CD4-positive, alpha-beta T cell treated with Interleukin-12 subunit alpha and Interleukin-12 subunit beta, for 1 hour (primary cell): ENCODE measurements around the gene CD109.
"Not testable (repeated sequence)": the region's sequence is repeated elsewhere in the genome, so short reads cannot be mapped to it uniquely, and the experiment has no call there.

Source experiments
- DNase-seq: peaks from one replicate; pipeline ENCODE4 v3.0.0-alpha.2; 2020

CD109 gene

GRCh38 chr6:73688351-73688750 is 7.7 kb upstream of the CD109 start:
- no peak for DNase-seq

- no peak for DNase-seq
Observed at GRCh38 chr6:73690056-73690455, 5.9 kb upstream of the CD109 start.

- DNase-seq = no peak
Observed at GRCh38 chr6:73691512-73691911, 4.5 kb upstream of the CD109 start.

DNA sequence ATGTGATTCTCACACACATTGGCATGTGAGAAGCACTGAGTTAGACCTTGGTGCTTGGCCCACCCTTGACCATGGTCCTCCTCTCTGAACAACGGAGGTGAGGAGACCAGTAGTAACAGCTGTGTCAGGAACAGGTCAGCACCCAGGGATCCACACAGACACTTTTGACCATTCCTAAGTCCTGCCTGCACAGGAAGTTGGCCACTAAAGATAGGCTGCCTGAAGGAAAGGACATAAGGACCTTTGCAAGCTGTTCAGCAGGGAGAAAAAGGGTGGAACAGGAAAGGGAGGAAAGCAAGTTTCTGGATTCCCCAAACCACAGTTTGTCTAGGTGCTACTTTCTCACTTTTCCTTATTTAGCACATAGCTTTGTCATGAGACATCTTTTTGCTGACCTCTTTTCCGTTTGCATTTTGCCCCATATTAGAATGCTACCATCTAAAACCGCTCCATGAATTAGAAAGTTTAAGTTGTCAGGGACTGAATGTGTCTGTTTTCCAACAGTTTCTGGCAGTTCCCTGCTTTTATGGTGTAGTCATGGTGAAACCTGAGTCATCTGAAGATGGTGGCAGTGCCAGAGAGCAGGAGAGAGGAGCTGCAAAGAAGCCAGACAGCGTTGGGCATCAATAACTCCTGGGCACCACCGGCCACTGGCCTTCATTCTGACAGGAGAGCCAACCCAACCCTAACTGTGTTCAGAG is 1.1 kb upstream of the CD109 start:
- no peak for DNase-seq

GRCh38 chr6:73696966-73697655 is 1.1 kb downstream of the CD109 start:
- no peak for DNase-seq

DNA sequence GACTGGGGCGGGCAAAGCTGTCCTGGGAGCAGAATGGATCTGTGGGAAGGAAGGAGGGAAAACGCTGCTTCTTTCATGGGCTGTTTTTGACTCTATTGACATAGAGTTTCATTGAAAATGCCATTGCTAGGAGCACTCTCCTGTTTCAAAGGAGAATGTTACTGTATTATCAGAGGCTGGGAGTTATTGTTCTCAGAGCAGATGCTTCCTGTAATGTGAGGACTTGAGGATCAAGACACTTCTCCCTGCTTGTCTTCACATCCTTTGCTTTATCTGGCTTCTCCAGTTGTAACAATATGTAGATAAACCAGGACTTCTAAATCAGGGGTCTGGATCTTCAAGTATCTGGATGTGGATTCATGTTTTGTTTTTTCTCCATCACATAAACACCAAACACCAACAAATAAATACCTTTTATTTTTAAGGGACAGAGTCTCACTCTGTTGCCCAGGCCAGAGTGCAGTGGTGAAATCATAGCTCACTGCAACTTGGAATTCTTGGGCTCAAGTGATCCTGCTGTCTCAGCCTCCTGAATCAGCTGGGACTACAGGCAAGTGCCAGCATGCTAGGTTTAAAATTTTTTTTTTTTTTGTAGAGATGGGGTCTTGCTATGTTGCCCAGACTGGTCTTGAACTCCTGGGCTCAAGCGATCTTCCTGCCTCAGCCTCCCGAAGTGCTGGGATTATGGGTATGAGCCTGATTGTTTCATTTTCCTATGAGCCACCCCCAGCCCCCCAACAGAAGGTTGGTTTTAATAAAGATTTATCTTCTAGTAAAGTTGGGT is 3.9 kb downstream of the CD109 start:
- no peak for DNase-seq

GRCh38 chr6:73702444-73702843 is 6.4 kb downstream of the CD109 start:
- DNase-seq = no peak

GRCh38 chr6:73703466-73703865 is 7.5 kb downstream of the CD109 start:
- DNase-seq = no peak

- no peak for DNase-seq
Observed at GRCh38 chr6:73704260-73704659, 8.3 kb downstream of the CD109 start.

GRCh38 chr6:73704798-73705197 is 8.8 kb downstream of the CD109 start:
- DNase-seq = no peak

GRCh38 chr6:73706971-73707370 is 11.0 kb downstream of the CD109 start:
- DNase-seq = no peak

DNA sequence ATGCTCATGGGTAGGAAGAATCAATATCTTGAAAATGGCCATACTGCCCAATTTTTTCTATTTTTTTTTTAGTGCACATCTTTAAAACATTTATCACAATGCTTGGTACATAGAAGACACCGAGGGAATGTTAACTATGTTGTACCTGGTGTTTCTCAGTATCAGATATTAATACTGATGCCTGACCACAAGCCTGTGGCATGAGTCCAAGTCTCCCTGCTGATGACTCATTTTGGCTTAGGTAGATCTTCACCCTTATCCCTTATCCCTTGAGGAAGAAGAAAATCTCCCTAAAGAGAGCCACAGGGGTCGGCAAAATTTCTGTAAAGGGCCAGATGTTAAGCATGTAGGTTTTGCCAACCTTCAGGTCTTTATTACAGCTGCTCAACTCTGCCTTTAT is 14.5 kb downstream of the CD109 start:
- DNase-seq = no peak

DNA sequence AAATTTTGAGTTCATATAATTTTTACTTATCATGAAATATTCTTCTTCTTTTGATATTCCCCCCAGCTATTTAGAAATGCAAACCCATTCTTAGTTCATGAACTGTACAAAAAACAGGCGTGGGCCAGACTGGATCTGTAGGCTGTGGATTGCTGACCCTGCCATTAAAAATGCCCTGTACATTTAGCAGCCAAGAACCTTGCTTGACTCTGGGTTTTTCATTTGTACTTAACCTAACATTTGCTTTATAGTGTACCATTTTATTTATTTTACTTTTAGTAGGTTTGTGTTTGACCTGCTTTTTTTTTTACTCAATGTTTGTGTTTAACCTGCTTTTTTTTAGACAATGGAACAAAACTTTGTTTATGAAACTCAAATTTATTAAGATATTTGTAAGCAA is 14.9 kb downstream of the CD109 start:
- no peak for DNase-seq

- DNase-seq = no peak
Observed at GRCh38 chr6:73712535-73713173, 16.7 kb downstream of the CD109 start.

DNA sequence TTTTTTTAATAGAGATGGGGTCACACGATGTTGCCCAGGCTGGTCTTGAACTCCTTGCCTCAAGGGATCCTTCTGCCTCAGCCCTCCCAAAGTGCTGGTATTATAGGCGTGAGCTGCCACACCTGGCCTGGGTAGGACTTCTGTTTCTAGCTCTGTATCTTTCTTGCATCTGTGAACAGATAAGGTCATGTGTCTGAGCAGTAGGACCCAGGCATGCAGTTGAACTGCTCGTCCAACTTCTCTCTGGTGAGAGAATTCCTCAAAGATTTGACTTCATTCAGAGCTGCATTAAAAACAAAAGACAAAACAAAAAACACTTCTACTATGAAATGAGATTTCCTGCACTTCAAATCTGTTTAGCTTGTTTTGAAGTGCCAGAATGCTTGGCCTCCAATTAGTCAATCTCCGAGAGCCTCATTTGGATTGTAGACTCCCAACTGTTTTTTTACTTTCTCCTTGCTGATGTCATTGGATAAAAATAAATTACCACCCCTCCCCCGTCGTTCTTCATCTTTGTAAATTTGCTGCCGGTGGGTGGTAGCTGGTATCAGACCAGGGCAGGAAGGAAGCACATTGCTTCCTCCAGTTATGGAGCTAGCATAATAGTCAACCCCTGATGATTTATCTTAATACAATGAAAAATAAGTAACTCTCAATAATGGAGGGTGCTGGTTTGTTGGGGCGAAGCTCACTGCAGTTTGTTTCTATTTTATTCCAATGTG is 17.6 kb downstream of the CD109 start:
- DNase-seq = no peak

- DNase-seq = not testable (repeated sequence)
Observed at GRCh38 chr6:73715111-73715508, 19.1 kb downstream of the CD109 start.

GRCh38 chr6:73719046-73719445 is 23.0 kb downstream of the CD109 start:
- DNase-seq = no peak

DNA sequence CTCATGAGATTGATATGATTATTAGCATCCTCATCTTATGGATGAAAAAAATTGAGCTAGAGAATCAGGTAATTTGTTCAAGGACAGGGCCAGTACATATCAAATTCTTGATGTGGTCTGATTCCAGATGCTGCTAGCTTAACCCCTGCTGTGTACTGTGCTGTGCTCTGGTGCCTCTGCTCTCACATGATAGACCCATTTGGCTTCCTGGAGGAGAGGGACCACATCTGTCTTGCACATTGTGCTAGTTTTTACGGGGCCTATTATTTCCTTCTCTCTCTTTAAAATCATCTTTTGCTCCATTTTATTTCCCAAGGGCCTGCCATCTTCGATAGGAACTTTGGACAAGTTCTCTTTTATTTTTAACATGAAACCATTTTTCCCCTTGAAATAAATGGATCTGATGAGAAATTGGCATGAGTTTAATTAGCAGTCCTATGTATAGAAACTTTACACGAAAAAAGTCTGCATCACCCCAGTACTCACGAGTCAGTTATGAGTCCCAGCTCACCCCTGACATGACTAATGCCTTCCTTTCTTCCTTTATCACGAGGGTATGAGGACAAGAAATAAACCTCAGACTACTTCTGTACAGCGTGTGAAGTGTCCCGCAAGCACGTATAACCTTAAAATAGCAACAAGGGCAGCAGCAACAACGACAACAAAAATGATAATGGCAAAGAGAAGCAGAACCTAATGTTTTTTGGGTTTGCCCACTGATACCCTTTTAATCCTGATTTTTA is 26.5 kb downstream of the CD109 start:
- DNase-seq = no peak

DNA sequence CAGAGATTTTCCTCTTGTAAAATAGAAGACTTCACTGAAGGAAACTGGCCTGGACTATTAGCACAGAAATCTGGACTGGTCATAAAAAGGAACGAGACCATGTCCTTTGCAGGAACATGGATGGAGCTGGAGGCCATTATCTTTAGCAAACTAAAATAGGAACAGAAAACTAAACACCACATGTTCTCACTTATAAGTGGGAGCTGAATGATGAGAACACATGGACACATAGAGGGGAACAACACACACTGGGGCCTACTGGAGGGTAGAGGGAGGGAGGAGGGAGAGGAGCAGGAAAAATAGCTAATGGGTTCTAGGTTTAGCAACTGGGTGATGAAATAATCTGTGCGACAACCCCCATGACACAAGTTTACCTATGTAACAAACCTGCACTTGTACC is 27.5 kb downstream of the CD109 start:
- DNase-seq = not testable (repeated sequence)

- no peak for DNase-seq
Observed at GRCh38 chr6:73724389-73724788, 28.4 kb downstream of the CD109 start.

- DNase-seq = peak; percentile 13
Observed at GRCh38 chr6:73725192-73725591, 29.2 kb downstream of the CD109 start.

GRCh38 chr6:73727114-73727513 is 31.1 kb downstream of the CD109 start:
- DNase-seq = no peak
